Cardiac fibroblast (primary cell): ENCODE results near the gene SHANK1.

ENCODE experiments used
- DNase-seq, 2 donors: peaks; one replicate each; pipeline versions ENCODE4 v3.0.0 to v3.0.0-alpha.2; 2010; ENCODE audit warnings: low read depth in 2 of 2
- H3K4me3 ChIP-seq, 2 donors: replicated peaks in 1 of 2; 1 replicate in 1 of 2; 2 replicates in 1 of 2; pipeline ENCODE4 v1.5.1; 2011; ENCODE audit warnings: low read depth in 2 of 2, low read length in 2 of 2, mild to moderate bottlenecking in 2 of 2, moderate library complexity in 1 of 2
- CTCF ChIP-seq: IDR thresholded peaks from one replicate; pipeline ENCODE4 v1.5.1; 2011; ENCODE audit warnings: low read depth, mild to moderate bottlenecking, low read length, inconsistent platforms

SHANK1 gene

GRCh38 chr19:50686310-50687032 lies 33.1 kb downstream of the SHANK1 start:
- DNase-seq: no peak
- TF ChIP-seq CTCF: no peak
- no peak overlapping the region for H3K4me3 ChIP-seq

DNA sequence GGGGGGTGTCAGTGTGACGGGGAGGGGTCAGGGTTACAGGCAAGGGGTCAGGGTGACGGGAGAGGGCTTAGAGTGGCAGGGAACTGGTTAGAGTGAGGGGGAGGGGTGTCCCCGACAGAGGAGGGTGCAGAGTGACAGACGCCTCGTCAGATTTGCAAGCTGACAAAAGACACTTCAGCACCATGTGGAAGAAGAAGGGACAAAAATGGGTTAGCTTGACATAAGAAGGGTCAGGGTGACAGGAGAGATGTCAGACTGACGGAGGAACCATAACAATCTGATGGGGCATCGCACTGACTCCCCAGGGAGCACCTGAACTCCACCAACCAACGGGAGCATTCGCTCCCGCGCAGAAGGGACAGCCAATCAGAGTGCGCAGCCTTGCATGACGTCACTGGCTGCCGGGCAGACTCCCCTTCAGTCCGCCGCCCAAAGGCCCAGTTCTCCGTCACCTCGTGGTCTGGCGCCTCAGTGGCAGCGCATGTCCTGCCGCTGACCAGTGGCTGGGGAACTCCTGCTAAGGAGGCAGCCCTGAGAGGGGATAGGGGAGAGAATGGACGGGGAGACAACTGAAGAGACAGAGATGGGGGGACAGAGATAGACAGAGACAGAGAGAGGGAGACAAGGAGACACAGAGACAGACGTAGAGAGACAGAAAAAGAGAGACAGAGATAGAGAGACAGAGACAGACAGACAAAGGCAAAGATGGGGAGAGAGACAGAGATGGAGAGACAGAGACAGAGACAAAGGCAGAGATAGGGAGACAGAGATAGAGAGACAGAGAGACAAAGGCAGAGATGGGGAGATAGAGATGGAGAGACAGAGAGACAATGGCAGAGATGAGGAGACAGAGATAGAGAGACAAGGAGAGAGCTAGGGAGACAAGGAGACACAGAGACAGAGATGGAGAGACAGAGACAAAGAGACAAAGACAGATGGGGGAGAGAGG lies 40.2 kb downstream of the SHANK1 start:
- H3K4me3 ChIP-seq: no peak overlapping the region
- DNase-seq: peak; percentile 71 to 73
- TF ChIP-seq CTCF: no peak

GRCh38 chr19:50678323-50678722 lies 41.3 kb downstream of the SHANK1 start:
- no peak overlapping the region for H3K4me3 ChIP-seq
- DNase-seq: no peak
- no peak for TF ChIP-seq CTCF

DNA sequence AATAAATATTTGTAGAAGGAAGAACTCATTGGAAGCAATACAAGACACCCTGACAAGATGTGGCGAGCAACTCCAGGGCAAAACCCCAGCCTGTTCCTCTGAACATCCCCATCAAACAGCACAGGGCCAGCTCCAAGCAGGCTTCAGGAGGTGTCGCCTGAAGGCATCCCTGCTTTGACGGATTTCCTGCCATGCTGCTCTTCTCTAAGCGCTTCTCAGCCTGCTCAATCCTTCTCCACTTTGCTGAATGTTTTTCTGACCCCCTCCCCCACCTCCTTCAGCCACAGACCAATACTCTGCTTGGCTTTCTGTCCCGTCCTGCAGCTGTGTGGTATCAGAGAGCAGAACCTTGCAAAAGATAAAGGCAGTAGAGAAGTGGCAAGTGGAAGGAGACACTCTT lies 42.0 kb downstream of the SHANK1 start:
- no peak for TF ChIP-seq CTCF
- no peak for DNase-seq
- H3K4me3 ChIP-seq: no peak overlapping the region

GRCh38 chr19:50676625-50677197 lies 42.9 kb downstream of the SHANK1 start:
- H3K4me3 ChIP-seq: no peak overlapping the region
- TF ChIP-seq CTCF: no peak
- no peak for DNase-seq

GRCh38 chr19:50673118-50673517 lies 46.5 kb downstream of the SHANK1 start:
- H3K4me3 ChIP-seq: no peak overlapping the region
- no peak for TF ChIP-seq CTCF
- no peak for DNase-seq
